A549 (cell line): Measurements from ENCODE around the gene SETBP1. TPM values are rescaled to one million over a fixed set of nuclear protein-coding genes. Genes with fewer than 3 reads are reported as not detected.
A peak's percentile ranks its signal among the peaks of the same experiment; 100 is the strongest.

ENCODE experiments used
- ATAC-seq, 2 experiments: fragments of 200-7000 bp in 1 of 2; fragments of >200 bp in 1 of 2; cut with Nextera tagmentation in 1 of 2; cut with Tn5 transposase in 1 of 2; 3 replicates each; pipeline versions ENCODE4 v1.8.0 to v1.9.1; 2018 to 2020; ENCODE audit warnings: mild to moderate bottlenecking in 1 of 2, moderate library complexity in 1 of 2
- CTCF ChIA-PET: fragments of 300-600 bp; sonication (Branson Sonifier 250); formaldehyde crosslinking; extraction: SDS; loops from one replicate; lab custom pipeline; 2021; ENCODE audit warnings: antibody characterized with exemption, inconsistent platforms; lab: Yijun Ruan, JAX
- POLR2A ChIA-PET: fragments of 350-600 bp; formaldehyde crosslinking; extraction: SDS; loops from one replicate; lab custom pipeline; 2021; ENCODE audit warnings: antibody characterized with exemption, inconsistent platforms; lab: Yijun Ruan, JAX
- DNase-seq, 2 experiments: peaks; one replicate each; pipeline versions ENCODE4 v3.0.0 to v3.0.0-alpha.2; 2011 to 2016; ENCODE audit warnings: low read depth in 1 of 2, low spot score in 1 of 2
- FAIRE-seq: peaks from 2 replicates; lab custom pipeline; 2011; peaks lifted over from hg19 to GRCh38; lab: Jason Lieb, UNC
- H3K27ac ChIP-seq, 2 experiments: fragments of >200 bp; sonication (Bioruptor Twin); formaldehyde crosslinking; 3 replicates each; pipeline ENCODE4 v1.5.1; 2016 to 2017
- H3K4me1 ChIP-seq: fragments of >200 bp; sonication (Bioruptor Twin); formaldehyde crosslinking; 3 replicates; pipeline ENCODE4 v1.6.1; 2016
- H3K4me2 ChIP-seq: fragments of >200 bp; sonication (Bioruptor Twin); formaldehyde crosslinking; 3 replicates; pipeline ENCODE4 v1.6.1; 2016
- H3K4me3 ChIP-seq: fragments of >200 bp; sonication (Bioruptor Twin); formaldehyde crosslinking; 3 replicates; pipeline ENCODE4 v1.5.1; 2016
- H3K9me3 ChIP-seq: fragments of >200 bp; sonication (Bioruptor Twin); formaldehyde crosslinking; 3 replicates; pipeline ENCODE4 v1.6.1; 2016
- EHMT2 ChIP-seq: fragments of 200-600 bp; sonication (generic); IDR thresholded peaks from 2 replicates; pipeline ENCODE4 v1.6.1; 2016; ENCODE audit warnings: antibody characterized with exemption, low read depth, mild to moderate bottlenecking, moderate library complexity
- FOSB ChIP-seq: fragments of 250-450 bp; sonication (Bioruptor Pico); IDR thresholded peaks from 2 replicates; pipeline ENCODE4 v1.5.0; 2020; ENCODE audit warnings: mild to moderate bottlenecking, moderate library complexity
- GATA3 ChIP-seq: IDR thresholded peaks from 2 replicates; pipeline ENCODE4 v1.6.1; 2012; ENCODE audit warnings: borderline replicate concordance
- HEYL ChIP-seq: fragments of 250-450 bp; sonication (Bioruptor Pico); IDR thresholded peaks from 2 replicates; pipeline ENCODE4 v1.8.0; 2021; ENCODE audit warnings: mild to moderate bottlenecking, moderate library complexity
- HOXB5 ChIP-seq: fragments of 250-450 bp; sonication (Bioruptor Pico); IDR thresholded peaks from 2 replicates; pipeline ENCODE4 v1.5.0; 2020; ENCODE audit warnings: mild to moderate bottlenecking, moderate library complexity
- JUN ChIP-seq, 2 experiments: fragments of >200 bp; sonication (Bioruptor Twin); formaldehyde crosslinking; IDR thresholded peaks; 2 replicates in 1 of 2; 3 replicates in 1 of 2; pipeline ENCODE4 v1.6.1; 2016 to 2017
- KDM1A ChIP-seq: fragments of 200-600 bp; sonication (generic); IDR thresholded peaks from 2 replicates; pipeline ENCODE4 v1.6.1; 2016; ENCODE audit warnings: low read depth, mild to moderate bottlenecking
- KDM5A ChIP-seq: fragments of 200-600 bp; sonication (generic); IDR thresholded peaks from 2 replicates; pipeline ENCODE4 v1.6.1; 2016; ENCODE audit warnings: antibody characterized with exemption, mild to moderate bottlenecking
- MAFK ChIP-seq: fragments of 450-650 bp; IDR thresholded peaks from 2 replicates; pipeline ENCODE4 v1.6.1; 2014; ENCODE audit not compliant: partially characterized antibody
- POLR2A ChIP-seq: IDR thresholded peaks from 2 replicates; pipeline ENCODE4 v1.6.1; 2012; ENCODE audit warnings: mild to moderate bottlenecking, low read length
- RAD21 ChIP-seq, 2 experiments: fragments of >200 bp in 1 of 2; sonication (Bioruptor Twin) in 1 of 2; formaldehyde crosslinking in 1 of 2; IDR thresholded peaks in 1 of 2; conservative IDR thresholded peaks in 1 of 2; 2 replicates in 1 of 2; 3 replicates in 1 of 2; pipeline ENCODE4 v1.6.1; 2012 to 2018; ENCODE audit warnings: inconsistent platforms in 1 of 2
- SMC3 ChIP-seq: fragments of >200 bp; sonication (Bioruptor Twin); formaldehyde crosslinking; IDR thresholded peaks from 3 replicates; pipeline ENCODE4 v1.6.1; 2018; ENCODE audit warnings: inconsistent platforms
- TFCP2L1 ChIP-seq: fragments of 250-450 bp; sonication (Bioruptor Pico); IDR thresholded peaks from 2 replicates; pipeline ENCODE4 v1.5.0; 2021; ENCODE audit warnings: mild to moderate bottlenecking
- TP53 ChIP-seq: fragments of 250-450 bp; sonication (Bioruptor Pico); IDR thresholded peaks from 2 replicates; pipeline ENCODE4 v1.5.0; 2021; ENCODE audit warnings: mild to moderate bottlenecking, moderate library complexity
- ZSCAN20 ChIP-seq: fragments of 250-450 bp; sonication (Bioruptor Pico); IDR thresholded peaks from 2 replicates; pipeline ENCODE4 v1.8.0; 2022; ENCODE audit warnings: mild to moderate bottlenecking, moderate library complexity
- WGBS: methylation state at CpG from one replicate; pipeline ENCODE4 v1.1.6; 2017; ENCODE audit errors: missing lambda C conversion rate; 5-methylcytosine and 5-hydroxymethylcytosine counted together
- polyA plus RNA-seq, 4 experiments: library from polyadenylated mRNA; depleted of rRNA in 3 of 4; stranded (reverse); fragments of >200 nt; fragmentation: RNase III in 1 of 4; extraction: RNeasy Plus Mini Kit Qiagen cat#74134 plus additional on column Dnase treatment in 1 of 4; gene quantifications; 2 replicates in 3 of 4; 3 replicates in 1 of 4; pipeline ENCODE4 v1.2.3, GENCODE V29; 2011 to 2017
- TF ChIP-seq, protein P1 (sequence below): fragments of 200-600 bp; sonication (generic); IDR thresholded peaks from 2 replicates; pipeline ENCODE4 v1.6.1; 2016; ENCODE audit warnings: antibody characterized with exemption, mild to moderate bottlenecking, moderate library complexity
- TF ChIP-seq, protein P2 (sequence below): IDR thresholded peaks from 2 replicates; pipeline ENCODE4 v1.6.1; 2012; ENCODE audit warnings: low read depth, borderline replicate concordance
- TF ChIP-seq, protein P3 (sequence below): IDR thresholded peaks from 2 replicates; pipeline ENCODE4 v1.6.1; 2012
- TF ChIP-seq, protein P4 (sequence below): fragments of 450-650 bp; IDR thresholded peaks from 2 replicates; pipeline ENCODE4 v1.6.1; 2014; ENCODE audit warnings: antibody characterized with exemption

The SETBP1 gene
- polyA plus RNA-seq, 2 of the 4 experiments (the other 2 are of a cell fraction): 0.50 to 1.9 TPM

DNA sequence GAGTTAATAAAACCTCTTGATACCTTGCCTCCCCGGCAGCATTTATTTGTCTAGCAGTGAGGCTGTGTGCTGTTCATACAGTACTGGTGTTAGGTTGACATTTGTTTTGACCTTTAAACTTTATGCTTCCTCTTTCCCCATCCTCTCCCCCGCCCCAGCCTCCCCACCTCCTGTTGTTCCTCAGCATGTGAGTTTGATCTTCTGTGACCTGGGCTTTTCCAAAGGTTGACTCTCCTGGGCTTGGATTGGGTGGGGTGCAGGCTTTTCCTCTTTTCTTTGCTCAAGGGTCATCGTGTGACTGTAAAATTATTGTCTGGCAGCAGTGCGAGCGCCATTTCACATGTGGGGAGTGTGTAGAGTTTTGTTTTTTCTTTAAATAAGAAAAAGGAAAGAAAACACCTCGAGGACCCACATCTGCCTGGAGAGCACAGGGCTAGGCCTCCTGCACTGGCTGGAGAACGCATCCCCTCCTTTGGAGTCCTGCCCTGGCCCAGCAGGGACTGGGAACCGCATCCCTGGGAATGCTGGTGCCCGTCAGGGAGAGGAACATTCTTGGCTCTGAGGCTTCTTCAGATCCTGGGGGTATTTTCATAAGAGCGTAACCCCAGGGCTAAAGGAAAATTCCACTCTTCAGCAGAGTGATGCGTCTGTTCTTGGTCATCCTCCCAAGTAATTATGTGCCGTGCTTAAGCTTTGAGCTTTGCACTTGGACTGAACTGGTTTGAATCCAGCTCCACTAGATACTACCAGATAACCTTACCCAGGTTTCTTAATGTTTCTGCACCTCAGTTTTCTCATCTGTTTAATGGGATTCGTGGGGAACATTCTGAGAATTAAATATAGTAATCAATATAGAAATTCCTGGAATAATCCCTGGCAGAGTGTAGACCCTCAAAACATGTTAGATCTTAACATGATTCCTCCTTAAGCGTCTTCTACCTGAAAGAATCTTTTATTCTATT lies 91.5 kb downstream of the SETBP1 start:
- Histone ChIP-seq H3K4me3 (no peak overlapping the region), H3K4me2 (peak overlapping the region; percentile 57), H3K27ac (peak overlapping the region; percentile 45 to 58; a peak in 5 of 6 replicates), H3K4me1 (peaks cover 14% of the 10 kb centered on the region), H3K9me3 (no peaks in the 10 kb centered on the region)
- peak in 1 of 2 experiments; percentile 37 for DNase-seq
- ATAC-seq: peak; percentile 30 to 75; a peak in 4 of 6 replicates
- CTCF ChIA-PET: no interaction called here
- no peak for FAIRE-seq
- POLR2A ChIA-PET: no interaction called here
- WGBS: 32% methylated on average over 11 of the region's 14 CpGs
- TF ChIP-seq MAFK: no peak
- TF ChIP-seq HOXB5 (CRISPR knock-in tag): no peak
- TF ChIP-seq SMC3: no peak
- TF ChIP-seq, protein P1, sequence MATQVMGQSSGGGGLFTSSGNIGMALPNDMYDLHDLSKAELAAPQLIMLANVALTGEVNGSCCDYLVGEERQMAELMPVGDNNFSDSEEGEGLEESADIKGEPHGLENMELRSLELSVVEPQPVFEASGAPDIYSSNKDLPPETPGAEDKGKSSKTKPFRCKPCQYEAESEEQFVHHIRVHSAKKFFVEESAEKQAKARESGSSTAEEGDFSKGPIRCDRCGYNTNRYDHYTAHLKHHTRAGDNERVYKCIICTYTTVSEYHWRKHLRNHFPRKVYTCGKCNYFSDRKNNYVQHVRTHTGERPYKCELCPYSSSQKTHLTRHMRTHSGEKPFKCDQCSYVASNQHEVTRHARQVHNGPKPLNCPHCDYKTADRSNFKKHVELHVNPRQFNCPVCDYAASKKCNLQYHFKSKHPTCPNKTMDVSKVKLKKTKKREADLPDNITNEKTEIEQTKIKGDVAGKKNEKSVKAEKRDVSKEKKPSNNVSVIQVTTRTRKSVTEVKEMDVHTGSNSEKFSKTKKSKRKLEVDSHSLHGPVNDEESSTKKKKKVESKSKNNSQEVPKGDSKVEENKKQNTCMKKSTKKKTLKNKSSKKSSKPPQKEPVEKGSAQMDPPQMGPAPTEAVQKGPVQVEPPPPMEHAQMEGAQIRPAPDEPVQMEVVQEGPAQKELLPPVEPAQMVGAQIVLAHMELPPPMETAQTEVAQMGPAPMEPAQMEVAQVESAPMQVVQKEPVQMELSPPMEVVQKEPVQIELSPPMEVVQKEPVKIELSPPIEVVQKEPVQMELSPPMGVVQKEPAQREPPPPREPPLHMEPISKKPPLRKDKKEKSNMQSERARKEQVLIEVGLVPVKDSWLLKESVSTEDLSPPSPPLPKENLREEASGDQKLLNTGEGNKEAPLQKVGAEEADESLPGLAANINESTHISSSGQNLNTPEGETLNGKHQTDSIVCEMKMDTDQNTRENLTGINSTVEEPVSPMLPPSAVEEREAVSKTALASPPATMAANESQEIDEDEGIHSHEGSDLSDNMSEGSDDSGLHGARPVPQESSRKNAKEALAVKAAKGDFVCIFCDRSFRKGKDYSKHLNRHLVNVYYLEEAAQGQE: no peak
- no peak for TF ChIP-seq ZSCAN20 (CRISPR knock-in tag)
- TF ChIP-seq, all 56 proteins: peak for 0

DNA sequence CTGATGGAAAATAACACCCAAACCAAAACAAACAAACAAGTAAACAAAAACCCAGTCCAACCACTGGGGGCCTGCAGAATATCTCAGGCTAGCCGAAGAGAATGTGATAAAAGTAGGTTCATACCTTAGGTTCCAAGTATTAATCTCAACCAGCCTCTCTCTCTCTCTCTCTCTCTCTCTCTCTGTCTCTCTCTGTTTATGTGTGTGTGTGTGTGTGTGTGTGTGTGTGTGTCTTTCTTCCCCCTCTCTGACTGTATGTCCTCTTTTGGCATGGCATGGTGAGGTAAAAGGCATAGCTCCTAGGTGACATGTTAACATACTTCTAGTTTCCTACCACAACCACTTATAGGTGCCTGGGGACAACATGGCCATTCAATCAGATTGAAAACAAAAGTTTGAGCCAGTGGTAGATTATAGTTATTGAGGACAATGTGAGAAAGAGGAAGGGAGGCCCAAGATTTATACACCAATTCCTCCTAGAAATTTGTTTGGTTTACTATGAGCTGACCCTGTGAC lies 93.0 kb downstream of the SETBP1 start:
- no peaks in the 10 kb centered on the region for H3K9me3 ChIP-seq
- CTCF ChIA-PET: no interaction called here
- no peak overlapping the region for H3K4me2 ChIP-seq
- H3K27ac ChIP-seq: no peak overlapping the region
- peaks cover 14% of the 10 kb centered on the region for H3K4me1 ChIP-seq
- DNase-seq (no peak), ATAC-seq (no peak), FAIRE-seq (no peak)
- no peak overlapping the region for H3K4me3 ChIP-seq
- 73% methylated on average over 1 of the region's 1 CpG for WGBS
- POLR2A ChIA-PET: no interaction called here
- TF ChIP-seq, protein P2, sequence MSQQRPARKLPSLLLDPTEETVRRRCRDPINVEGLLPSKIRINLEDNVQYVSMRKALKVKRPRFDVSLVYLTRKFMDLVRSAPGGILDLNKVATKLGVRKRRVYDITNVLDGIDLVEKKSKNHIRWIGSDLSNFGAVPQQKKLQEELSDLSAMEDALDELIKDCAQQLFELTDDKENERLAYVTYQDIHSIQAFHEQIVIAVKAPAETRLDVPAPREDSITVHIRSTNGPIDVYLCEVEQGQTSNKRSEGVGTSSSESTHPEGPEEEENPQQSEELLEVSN: no peak
- TF ChIP-seq, protein P3, sequence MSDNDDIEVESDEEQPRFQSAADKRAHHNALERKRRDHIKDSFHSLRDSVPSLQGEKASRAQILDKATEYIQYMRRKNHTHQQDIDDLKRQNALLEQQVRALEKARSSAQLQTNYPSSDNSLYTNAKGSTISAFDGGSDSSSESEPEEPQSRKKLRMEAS: no peak
- TF ChIP-seq POLR2A (no peak), TP53 (no peak), JUN (IDR thresholded peaks at IDR 0.05) (no peak), RAD21 (conservative IDR thresholded peaks at IDR 0.05 in 1 of 2, IDR thresholded peaks at IDR 0.05 in 1 of 2) (no peak), TFCP2L1 (CRISPR knock-in tag) (no peak), ZSCAN20 (CRISPR knock-in tag) (no peak), FOSB (no peak), KDM1A (no peak), EHMT2 (no peak), HEYL (no peak), GATA3 (no peak), KDM5A (no peak)
- TF ChIP-seq, protein P4, sequence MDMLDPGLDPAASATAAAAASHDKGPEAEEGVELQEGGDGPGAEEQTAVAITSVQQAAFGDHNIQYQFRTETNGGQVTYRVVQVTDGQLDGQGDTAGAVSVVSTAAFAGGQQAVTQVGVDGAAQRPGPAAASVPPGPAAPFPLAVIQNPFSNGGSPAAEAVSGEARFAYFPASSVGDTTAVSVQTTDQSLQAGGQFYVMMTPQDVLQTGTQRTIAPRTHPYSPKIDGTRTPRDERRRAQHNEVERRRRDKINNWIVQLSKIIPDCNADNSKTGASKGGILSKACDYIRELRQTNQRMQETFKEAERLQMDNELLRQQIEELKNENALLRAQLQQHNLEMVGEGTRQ: no peak
